Testis (tissue), 3 donors: ENCODE data around the gene LRMDA. TPM values are rescaled to one million over a fixed set of nuclear protein-coding genes. Genes with fewer than 3 reads are reported as not detected.

Source experiments
- DNase-seq: peaks from one replicate; pipeline ENCODE4 v3.0.0-alpha.2; 2019
- H3K27ac ChIP-seq, 2 donors: fragments of 200-600 bp; sonication (generic); one replicate each; pipeline ENCODE4 v1.5.1; 2019
- H3K27me3 ChIP-seq: fragments of 200-600 bp; sonication (generic); one replicate; pipeline ENCODE4 v1.5.1; 2019
- H3K36me3 ChIP-seq: fragments of 200-600 bp; sonication (generic); one replicate; pipeline ENCODE4 v1.5.1; 2017; ENCODE audit warnings: low read depth; ENCODE audit errors: missing control alignments
- H3K4me1 ChIP-seq: fragments of 200-600 bp; sonication (generic); one replicate; pipeline ENCODE4 v1.5.1; 2019
- H3K4me3 ChIP-seq, 2 donors: fragments of 200-600 bp; sonication (generic); one replicate each; pipeline ENCODE4 v1.5.1; 2017 to 2019
- H3K9me3 ChIP-seq: fragments of 200-600 bp; sonication (generic); one replicate; pipeline ENCODE4 v1.5.1; 2017
- POLR2A ChIP-seq: fragments of 450-650 bp; IDR thresholded peaks from one replicate; pipeline ENCODE4 v1.6.1; 2017; ENCODE audit warnings: antibody characterized with exemption, mild to moderate bottlenecking, moderate library complexity
- WGBS, 2 donors: methylation state at CpG; one replicate each; pipeline ENCODE4 v1.1.5; 2018; 5-methylcytosine and 5-hydroxymethylcytosine counted together
- intact Hi-C: fragments of 100-400 bp; cut with DNase I; formaldehyde crosslinking; loops from one replicate; pipeline ENCODE4 v1.15.1; 2023; ENCODE audit warnings: low total_unique reads
- polyA plus RNA-seq: library from polyadenylated mRNA; stranded (reverse); fragments of 350-450 nt; fragmentation: Illumina TruSeq; extraction: RNeasy Lipid Tissue Mini Kit (QIAGEN cat#74804); gene quantifications from one replicate; pipeline ENCODE4 v1.2.3, GENCODE V29; 2014; ENCODE audit warnings: low read depth, low replicate concordance; ENCODE audit not compliant: insufficient read depth
- total RNA-seq, 2 donors: library from RNA; depleted of rRNA; stranded (reverse); fragments of >200 nt; gene quantifications; one replicate each; pipeline ENCODE4 v1.2.3, GENCODE V29; 2016
- TF ChIP-seq, protein P1 (sequence below), 3 experiments: fragments of 450-650 bp in 2 of 3; fragments of 200-600 bp in 1 of 3; sonication (generic) in 1 of 3; IDR thresholded peaks; one replicate each; pipeline ENCODE4 v1.5.1; 2016 to 2019; ENCODE audit warnings: antibody characterized with exemption in 3 of 3, mild to moderate bottlenecking in 2 of 3, moderate library complexity in 1 of 3

The LRMDA gene
- total and polyA plus RNA-seq, 3 donors from 2014 or later, result 7.6 to 13.8 (median 10.6) TPM

DNA sequence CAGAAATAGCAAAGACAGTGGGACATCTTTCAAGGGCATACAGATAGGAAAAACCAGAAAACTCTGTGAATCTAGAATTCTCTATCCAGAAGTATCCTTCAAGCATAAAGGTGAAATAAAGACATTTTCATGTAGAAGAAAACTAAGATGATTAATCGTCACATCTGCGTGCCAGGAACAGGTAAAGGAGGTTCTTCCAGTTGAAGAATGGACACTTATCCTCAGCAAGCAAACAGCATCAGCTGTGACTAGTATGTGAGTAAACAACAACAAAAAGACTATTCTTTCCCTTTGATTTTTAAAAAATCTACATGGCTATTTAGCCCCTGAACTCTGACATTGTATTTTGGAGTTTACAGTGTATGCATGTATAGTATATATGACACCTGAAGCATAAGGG lies 124.9 kb downstream of the LRMDA start:
- intact Hi-C loops, result no loop called here
- H3K4me3 ChIP-seq, result no peak overlapping the region
- H3K4me1 ChIP-seq, result no peaks in the 10 kb centered on the region
- no peak for TF ChIP-seq POLR2A
- TF ChIP-seq, protein P1, sequence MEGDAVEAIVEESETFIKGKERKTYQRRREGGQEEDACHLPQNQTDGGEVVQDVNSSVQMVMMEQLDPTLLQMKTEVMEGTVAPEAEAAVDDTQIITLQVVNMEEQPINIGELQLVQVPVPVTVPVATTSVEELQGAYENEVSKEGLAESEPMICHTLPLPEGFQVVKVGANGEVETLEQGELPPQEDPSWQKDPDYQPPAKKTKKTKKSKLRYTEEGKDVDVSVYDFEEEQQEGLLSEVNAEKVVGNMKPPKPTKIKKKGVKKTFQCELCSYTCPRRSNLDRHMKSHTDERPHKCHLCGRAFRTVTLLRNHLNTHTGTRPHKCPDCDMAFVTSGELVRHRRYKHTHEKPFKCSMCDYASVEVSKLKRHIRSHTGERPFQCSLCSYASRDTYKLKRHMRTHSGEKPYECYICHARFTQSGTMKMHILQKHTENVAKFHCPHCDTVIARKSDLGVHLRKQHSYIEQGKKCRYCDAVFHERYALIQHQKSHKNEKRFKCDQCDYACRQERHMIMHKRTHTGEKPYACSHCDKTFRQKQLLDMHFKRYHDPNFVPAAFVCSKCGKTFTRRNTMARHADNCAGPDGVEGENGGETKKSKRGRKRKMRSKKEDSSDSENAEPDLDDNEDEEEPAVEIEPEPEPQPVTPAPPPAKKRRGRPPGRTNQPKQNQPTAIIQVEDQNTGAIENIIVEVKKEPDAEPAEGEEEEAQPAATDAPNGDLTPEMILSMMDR (IDR thresholded peaks at IDR 0.05), result no peak
- WGBS, 2 donors, result 48 to 97% methylated on average over 2 of the region's 2 CpGs
- DNase-seq, result no peak
- no peaks in the 10 kb centered on the region for H3K27me3 ChIP-seq
- H3K9me3 ChIP-seq, result no peaks in the 10 kb centered on the region
- no peaks in the 10 kb centered on the region for H3K36me3 ChIP-seq
- no peak overlapping the region for H3K27ac ChIP-seq

DNA sequence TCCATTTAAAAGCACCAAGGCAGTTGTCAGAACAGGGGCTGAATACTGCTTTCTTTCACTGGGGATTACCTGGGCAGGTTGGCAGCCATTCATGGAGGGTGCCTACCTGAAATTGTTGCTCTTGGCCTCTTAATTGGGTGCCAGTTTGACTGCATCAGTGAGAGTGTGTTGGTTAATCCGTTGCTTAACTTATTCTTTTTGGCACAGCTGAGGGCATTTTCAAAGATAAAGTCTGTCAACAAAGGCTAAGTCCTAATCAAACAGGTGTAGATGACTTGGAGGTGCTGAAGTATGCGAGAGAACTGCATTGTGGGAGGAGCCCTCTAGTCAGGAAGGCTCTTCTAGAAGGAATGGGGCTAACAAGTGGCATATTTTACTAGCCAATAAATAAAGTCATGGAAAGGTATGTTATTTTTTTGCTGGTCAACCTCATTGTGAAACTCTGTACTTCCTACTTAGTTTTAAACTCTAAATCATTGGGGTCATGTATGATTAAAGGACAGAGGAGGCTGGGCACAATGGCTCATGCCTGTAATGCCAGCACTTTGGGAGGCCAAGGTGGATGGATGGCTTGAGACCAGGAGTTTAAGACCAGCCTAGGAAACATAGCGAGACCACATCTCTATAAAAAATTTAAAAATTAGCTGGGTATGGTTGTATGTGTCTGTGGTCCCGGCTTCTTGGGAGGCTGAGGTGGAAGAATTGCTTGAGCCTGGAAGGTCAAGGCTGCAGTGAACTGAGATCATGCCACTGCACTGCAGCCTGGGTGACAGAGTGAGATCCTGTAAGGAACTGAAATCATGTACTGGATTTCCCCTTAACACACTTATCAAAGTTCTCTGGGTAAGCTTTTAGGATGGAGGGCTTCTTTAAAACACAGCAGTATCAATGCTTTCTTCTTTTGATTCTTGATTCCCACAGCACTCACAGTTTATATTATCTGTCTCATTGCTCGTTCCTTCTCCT lies 134.1 kb downstream of the LRMDA start:
- Histone ChIP-seq H3K4me1 (no peaks in the 10 kb centered on the region), H3K27me3 (no peaks in the 10 kb centered on the region), H3K27ac (no peak overlapping the region), H3K36me3 (no peaks in the 10 kb centered on the region), H3K4me3 (no peak overlapping the region), H3K9me3 (no peaks in the 10 kb centered on the region)
- TF ChIP-seq, protein P1 (IDR thresholded peaks at IDR 0.05), result no peak
- no peak for TF ChIP-seq POLR2A
- WGBS, 2 donors, result 94 to 99% methylated on average over 5 of the region's 5 CpGs
- intact Hi-C loops, result no loop called here
- DNase-seq, result no peak

DNA sequence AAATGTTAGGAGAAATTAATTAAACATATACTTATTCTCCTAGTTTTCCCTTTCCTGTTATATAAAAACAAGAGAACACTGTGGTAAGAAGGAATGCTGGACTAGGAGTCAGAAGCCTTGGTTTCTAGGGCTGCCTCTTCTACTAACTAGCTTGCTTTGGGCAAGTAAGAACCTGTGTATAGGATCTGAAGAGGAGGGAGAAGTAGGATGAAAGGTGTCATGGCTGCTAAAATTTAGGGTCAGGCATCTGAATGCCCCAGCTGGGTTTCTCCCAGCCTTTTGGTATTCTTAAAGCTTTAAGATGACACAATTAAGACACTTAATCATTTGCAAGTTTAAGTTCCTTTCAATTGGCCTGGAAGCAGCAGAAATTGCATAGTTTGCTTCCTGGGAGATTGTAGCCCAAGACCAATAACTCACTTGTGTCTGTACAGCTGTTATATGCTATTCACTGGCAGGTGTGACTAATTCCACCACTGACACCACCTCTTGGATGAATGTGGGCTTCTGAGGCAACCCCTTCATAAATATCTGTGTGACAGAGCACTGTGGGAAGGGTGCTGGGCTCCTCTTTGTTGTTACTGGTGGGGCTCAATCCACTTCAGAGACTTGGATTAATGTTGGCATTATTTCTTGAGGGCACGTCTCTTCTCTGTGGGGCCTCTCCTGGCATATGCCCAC lies 137.2 kb downstream of the LRMDA start:
- no peak overlapping the region for H3K27ac ChIP-seq
- no peaks in the 10 kb centered on the region for H3K27me3 ChIP-seq
- H3K36me3 ChIP-seq, result no peaks in the 10 kb centered on the region
- intact Hi-C loops, result no loop called here
- no peaks in the 10 kb centered on the region for H3K9me3 ChIP-seq
- TF ChIP-seq, protein P1 (IDR thresholded peaks at IDR 0.05), result no peak
- TF ChIP-seq POLR2A, result no peak
- 92 to 94% methylated on average over 1 of the region's 1 CpG for WGBS, 2 donors
- H3K4me1 ChIP-seq, result no peaks in the 10 kb centered on the region
- H3K4me3 ChIP-seq, result no peak overlapping the region
- DNase-seq, result no peak

DNA sequence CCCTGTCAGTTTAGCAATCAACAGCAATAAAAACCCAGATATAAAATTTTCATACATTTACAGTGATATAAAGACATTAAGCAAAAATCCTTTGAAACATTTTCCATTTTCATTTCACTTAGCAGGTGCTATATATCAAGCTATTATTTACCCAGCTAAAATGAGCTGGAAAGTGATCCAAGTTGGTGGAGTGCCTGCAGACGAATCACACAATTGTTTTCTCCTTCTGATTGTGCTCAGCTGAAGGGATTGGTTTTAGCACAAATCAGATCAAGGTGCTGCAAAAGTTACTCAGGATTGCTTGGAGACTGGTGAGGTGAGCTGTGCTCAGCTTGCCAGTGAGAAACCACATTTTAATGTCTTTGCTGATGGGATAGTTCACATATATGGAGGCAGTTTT lies 138.1 kb downstream of the LRMDA start:
- Histone ChIP-seq H3K4me1 (no peaks in the 10 kb centered on the region), H3K4me3 (no peak overlapping the region), H3K9me3 (no peaks in the 10 kb centered on the region), H3K27ac (no peak overlapping the region), H3K27me3 (no peaks in the 10 kb centered on the region), H3K36me3 (no peaks in the 10 kb centered on the region)
- intact Hi-C loops, result no loop called here
- no peak for DNase-seq
- 77 to 80% methylated on average over 1 of the region's 1 CpG for WGBS, 2 donors
- TF ChIP-seq POLR2A, result no peak
- TF ChIP-seq, protein P1 (IDR thresholded peaks at IDR 0.05), result no peak
